GM13977 (cell line): ENCODE results near the gene HPCAL1.

ENCODE experiments used
- DNase-seq: peaks from one replicate; pipeline ENCODE4 v3.0.0; 2012; ENCODE audit warnings: low spot score
- in situ Hi-C: fragments of 300-500 bp; cut with MboI; formaldehyde crosslinking; loops from one replicate; pipeline ENCODE4 v1.12.0; 2022; ENCODE audit warnings: low sequenced_read_pairs, low pct_unique_long_range_greater_than_20kb, mixed read lengths, inconsistent platforms; ENCODE audit not compliant: unreplicated experiment
- TF ChIP-seq, protein P1 (sequence below): IDR thresholded peaks from 2 replicates; pipeline ENCODE4 v1.5.1; 2012; ENCODE audit warnings: mild to moderate bottlenecking, control low read depth; ENCODE audit not compliant: insufficient read depth; ENCODE audit errors: extremely low read depth, missing control alignments

Gene HPCAL1

DNA sequence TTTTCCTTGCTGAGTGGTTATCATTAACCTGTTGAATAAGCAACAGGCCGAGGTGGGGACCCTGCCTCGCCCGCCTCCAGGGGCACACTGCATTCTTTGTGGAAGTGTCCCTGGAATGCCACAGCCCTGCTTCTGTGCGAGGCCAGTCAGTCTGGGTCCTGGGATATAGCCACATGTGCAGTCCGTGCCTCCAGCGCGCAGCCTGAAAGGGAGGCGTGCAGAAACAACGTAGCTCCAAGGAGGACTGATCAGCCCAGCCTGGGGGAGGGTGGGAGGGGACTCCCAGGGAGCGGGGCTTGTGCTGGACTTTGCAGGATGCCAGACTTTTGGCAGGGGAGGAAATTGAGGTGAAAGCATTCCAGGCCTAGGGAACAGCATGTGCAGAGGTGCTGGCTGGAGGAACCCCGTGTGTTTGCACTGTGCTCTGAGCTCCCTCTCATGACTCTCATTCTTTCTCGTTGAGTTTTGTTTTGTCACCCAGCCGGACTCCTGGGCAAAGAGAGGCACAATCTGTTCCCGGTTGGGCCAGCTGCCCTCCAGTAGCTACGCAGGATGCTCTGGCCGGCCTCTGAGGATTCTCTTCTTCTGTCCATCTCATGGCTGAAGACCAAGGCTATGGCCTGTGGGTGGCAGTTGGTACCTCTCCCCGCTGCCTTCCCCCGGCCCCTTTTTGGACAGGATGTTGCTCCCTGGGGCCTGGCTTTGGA is 39.7 kb downstream of the HPCAL1 start:
- TF ChIP-seq, protein P1, sequence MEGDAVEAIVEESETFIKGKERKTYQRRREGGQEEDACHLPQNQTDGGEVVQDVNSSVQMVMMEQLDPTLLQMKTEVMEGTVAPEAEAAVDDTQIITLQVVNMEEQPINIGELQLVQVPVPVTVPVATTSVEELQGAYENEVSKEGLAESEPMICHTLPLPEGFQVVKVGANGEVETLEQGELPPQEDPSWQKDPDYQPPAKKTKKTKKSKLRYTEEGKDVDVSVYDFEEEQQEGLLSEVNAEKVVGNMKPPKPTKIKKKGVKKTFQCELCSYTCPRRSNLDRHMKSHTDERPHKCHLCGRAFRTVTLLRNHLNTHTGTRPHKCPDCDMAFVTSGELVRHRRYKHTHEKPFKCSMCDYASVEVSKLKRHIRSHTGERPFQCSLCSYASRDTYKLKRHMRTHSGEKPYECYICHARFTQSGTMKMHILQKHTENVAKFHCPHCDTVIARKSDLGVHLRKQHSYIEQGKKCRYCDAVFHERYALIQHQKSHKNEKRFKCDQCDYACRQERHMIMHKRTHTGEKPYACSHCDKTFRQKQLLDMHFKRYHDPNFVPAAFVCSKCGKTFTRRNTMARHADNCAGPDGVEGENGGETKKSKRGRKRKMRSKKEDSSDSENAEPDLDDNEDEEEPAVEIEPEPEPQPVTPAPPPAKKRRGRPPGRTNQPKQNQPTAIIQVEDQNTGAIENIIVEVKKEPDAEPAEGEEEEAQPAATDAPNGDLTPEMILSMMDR, result no peak
- no peak for DNase-seq
- in situ Hi-C loops, result no loop called here

DNA sequence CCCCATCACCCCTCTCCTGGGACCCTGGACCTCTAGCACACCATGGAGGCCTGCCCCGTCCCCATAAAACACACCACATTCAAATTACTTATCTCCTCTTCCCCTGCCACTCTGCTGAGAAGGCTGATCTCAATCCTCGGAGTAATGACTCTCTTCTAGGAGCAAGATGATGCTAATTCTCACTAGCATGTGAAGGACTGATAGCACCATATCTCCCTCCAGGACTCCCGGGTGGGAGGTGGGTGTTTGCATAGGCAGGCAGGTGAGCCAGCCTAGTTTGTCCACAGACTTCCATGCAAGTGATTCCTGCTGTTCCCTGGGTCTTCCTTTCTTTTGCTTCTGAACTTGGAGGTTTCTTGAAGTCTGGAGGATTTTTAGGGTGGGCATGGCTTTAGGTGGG is 40.5 kb downstream of the HPCAL1 start:
- no peak for DNase-seq
- in situ Hi-C loops, result no loop called here
- TF ChIP-seq, protein P1, result no peak

DNA sequence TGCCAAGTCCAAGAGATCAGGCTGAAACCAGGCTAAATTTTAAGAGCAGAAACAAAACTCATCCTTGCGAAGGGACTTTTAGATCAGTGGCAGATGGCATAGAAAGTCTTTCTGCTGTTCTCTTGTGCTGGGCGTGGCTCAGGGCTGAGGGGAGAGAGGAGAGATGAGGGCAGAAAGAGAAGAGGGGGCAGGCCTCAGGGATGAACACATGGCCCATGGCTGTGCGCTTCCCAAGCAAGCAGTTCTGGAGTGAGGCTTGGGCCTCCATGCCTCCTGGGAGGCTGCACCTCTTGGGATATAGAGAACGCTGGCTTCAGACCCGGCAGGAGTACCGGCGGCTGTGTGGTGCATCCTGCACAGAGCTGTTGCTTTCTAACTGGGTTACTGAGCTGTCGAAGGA is 41.0 kb downstream of the HPCAL1 start:
- TF ChIP-seq, protein P1, result no peak
- DNase-seq, result no peak
- in situ Hi-C loops, result no loop called here

DNA sequence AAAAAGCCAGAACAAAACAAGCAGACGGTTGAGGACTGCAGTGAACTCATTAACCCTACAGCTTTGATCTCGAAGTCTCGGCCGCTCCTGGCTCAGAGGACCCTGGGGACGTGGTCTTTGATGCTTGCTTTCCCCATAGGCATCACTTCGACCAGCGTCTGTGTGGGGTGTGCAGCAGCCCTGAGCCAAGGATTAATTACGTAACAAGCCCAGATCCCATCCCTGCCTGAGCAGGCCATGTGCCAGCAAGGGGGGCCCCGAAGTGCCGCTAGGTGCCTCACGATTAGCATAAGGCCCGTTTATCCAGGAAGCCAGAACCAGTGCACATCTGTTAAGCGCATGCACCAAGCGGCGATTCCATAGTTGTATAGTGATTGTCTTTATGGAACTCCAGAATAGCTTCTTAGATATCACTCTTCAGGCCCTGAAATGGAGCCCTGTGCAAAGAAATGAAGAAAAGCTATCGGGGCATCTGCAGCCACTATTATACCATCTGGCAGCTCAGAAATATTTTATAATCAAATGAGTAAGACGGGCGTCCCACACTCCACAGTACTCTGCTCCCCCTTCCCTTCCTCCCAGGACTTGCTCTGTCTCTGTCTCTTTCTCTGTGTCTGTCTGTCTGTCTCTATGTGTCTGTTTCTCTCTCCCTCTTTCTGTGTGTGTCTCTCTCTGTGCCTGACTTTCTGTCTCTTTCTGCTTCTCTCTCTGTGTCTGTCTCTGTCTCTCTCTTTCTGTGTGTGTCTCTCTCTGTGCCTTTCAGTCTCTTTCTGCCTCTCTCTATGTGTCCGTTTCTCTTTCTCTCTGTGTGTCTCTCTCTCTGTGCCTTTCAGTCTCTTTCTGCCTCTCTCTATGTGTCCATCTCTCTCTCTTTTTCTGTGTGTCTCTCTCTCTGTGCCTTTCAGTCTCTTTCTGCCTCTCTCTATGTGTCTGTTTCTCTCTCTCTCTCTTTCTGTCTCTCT is 41.7 kb downstream of the HPCAL1 start:
- in situ Hi-C loops, result no loop called here
- no peak for DNase-seq

DNA sequence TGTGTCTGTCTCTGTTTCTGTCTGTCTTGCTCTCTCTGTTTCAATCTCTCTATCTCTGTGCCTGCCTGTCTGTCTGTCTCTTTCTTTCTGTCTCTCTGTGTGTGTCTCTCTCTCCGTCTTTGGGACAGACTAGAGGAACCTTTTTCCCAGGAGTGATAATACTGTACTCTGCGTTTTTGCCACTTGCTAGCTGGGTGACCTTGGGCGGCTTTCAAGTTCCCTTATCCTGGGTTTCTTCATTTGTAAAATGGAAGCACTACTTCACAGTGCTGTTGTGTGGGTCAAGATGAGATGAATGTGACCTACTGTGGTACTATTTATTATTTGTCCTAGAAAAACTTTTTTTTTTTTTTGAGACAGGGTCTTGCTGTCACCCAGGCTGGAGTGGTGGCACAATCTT is 42.4 kb downstream of the HPCAL1 start:
- in situ Hi-C loops, result no loop called here
- no peak for DNase-seq
- TF ChIP-seq, protein P1, result no peak

More for the DNA sequence above, 41.7 kb downstream of the HPCAL1 start:
- TF ChIP-seq, protein P1, result no peak

DNA sequence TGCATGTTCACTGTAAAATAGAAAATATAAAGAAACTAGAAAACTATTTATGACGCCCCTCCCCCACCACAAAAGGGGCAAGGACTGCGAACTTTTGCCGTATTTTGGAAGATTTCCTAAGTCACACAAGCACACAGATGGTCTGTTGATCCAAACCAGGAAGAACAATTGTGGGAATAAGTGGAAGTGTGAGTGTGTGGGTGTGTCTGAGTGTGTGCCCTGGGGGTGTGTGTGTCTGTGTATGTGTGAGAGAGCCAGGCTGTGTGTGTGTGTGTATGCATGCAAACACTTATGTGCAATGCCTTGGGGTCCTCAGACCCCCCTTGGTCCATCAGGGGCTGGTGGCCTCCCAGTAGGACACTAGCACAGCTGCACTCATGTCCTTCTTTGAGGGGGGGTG is 43.1 kb downstream of the HPCAL1 start:
- TF ChIP-seq, protein P1, result no peak
- no peak for DNase-seq
- in situ Hi-C loops, result no loop called here
